SK-N-SH treated with all-trans-retinoic acid at 6 μM for 48 hours (cell line): Measurements from ENCODE around the gene RELT.

Source experiments
- ATAC-seq: fragments of 200-7000 bp; cut with Tn5 transposase; 3 replicates; pipeline ENCODE4 v1.9.1; 2020; ENCODE audit warnings: mild to moderate bottlenecking, moderate library complexity
- ARNTL ChIP-seq: fragments of 450-650 bp; formaldehyde crosslinking; IDR thresholded peaks from 2 replicates; pipeline ENCODE4 v1.5.0; 2020; ENCODE audit warnings: low read depth, mild to moderate bottlenecking, moderate library complexity, borderline replicate concordance
- BACH2 ChIP-seq: fragments of 250-450 bp; sonication (Bioruptor Pico); IDR thresholded peaks from 2 replicates; pipeline ENCODE4 v1.9.0; 2021; ENCODE audit warnings: mild to moderate bottlenecking, borderline replicate concordance
- CSDC2 ChIP-seq: fragments of 250-450 bp; sonication (Bioruptor Pico); IDR thresholded peaks from 2 replicates; pipeline ENCODE4 v1.5.0; 2020; ENCODE audit warnings: mild to moderate bottlenecking, moderate library complexity
- ESRRG ChIP-seq: fragments of 250-450 bp; sonication (Bioruptor Pico); IDR thresholded peaks from 2 replicates; pipeline ENCODE4 v1.6.1; 2021; ENCODE audit warnings: mild to moderate bottlenecking
- GLIS3 ChIP-seq: fragments of 250-450 bp; sonication (Bioruptor Pico); IDR thresholded peaks from 2 replicates; pipeline ENCODE4 v1.5.0; 2020; ENCODE audit warnings: mild to moderate bottlenecking, moderate library complexity
- ISL1 ChIP-seq: fragments of 250-450 bp; sonication (Bioruptor Pico); IDR thresholded peaks from 2 replicates; pipeline ENCODE4 v2.1.2; 2022; ENCODE audit warnings: mild to moderate bottlenecking, moderate library complexity
- OSR1 ChIP-seq: fragments of 250-450 bp; sonication (Bioruptor Pico); IDR thresholded peaks from 2 replicates; pipeline ENCODE4 v1.8.0; 2022; ENCODE audit warnings: moderate library complexity, mild to moderate bottlenecking, inconsistent platforms
- PPARA ChIP-seq: fragments of 250-450 bp; sonication (Bioruptor Pico); IDR thresholded peaks from 2 replicates; pipeline ENCODE4 v1.5.0; 2020; ENCODE audit warnings: mild to moderate bottlenecking, borderline replicate concordance
- RARB ChIP-seq: fragments of 250-450 bp; sonication (Bioruptor Pico); IDR thresholded peaks from 2 replicates; pipeline ENCODE4 v1.8.0; 2021; ENCODE audit warnings: mild to moderate bottlenecking, moderate library complexity
- TCF4 ChIP-seq: fragments of 250-450 bp; sonication (Bioruptor Pico); IDR thresholded peaks from 2 replicates; pipeline ENCODE4 v1.8.0; 2021; ENCODE audit warnings: mild to moderate bottlenecking, moderate library complexity, borderline replicate concordance
- TOX ChIP-seq: fragments of 250-450 bp; sonication (Bioruptor Pico); IDR thresholded peaks from 2 replicates; pipeline ENCODE4 v1.8.0; 2021; ENCODE audit warnings: mild to moderate bottlenecking, moderate library complexity, borderline replicate concordance
- ZC3H10 ChIP-seq: fragments of 250-450 bp; sonication (Bioruptor Pico); IDR thresholded peaks from 2 replicates; pipeline ENCODE4 v1.5.1; 2021; ENCODE audit warnings: mild to moderate bottlenecking, moderate library complexity
- ZFP3 ChIP-seq: fragments of 250-450 bp; sonication (Bioruptor Pico); IDR thresholded peaks from 2 replicates; pipeline ENCODE4 v1.5.0; 2020; ENCODE audit warnings: mild to moderate bottlenecking, moderate library complexity
- ZNF565 ChIP-seq: fragments of 450-650 bp; formaldehyde crosslinking; conservative IDR thresholded peaks from 2 replicates; pipeline ENCODE4 v1.5.0; 2020; ENCODE audit warnings: low read depth, mild to moderate bottlenecking, moderate library complexity
- ZNF70 ChIP-seq: fragments of 450-650 bp; formaldehyde crosslinking; IDR thresholded peaks from 2 replicates; pipeline ENCODE4 v1.5.0; 2020; ENCODE audit warnings: mild to moderate bottlenecking, moderate library complexity
- TF ChIP-seq, protein P1 (sequence below): fragments of 250-450 bp; sonication (Bioruptor Pico); IDR thresholded peaks from 2 replicates; pipeline ENCODE4 v1.5.1; 2021; ENCODE audit warnings: mild to moderate bottlenecking, moderate library complexity
- TF ChIP-seq, protein P2 (sequence below): fragments of 250-450 bp; sonication (Bioruptor Pico); IDR thresholded peaks from 2 replicates; pipeline ENCODE4 v1.8.0; 2020; ENCODE audit warnings: mild to moderate bottlenecking, moderate library complexity, borderline replicate concordance
- TF ChIP-seq, protein P3 (sequence below): fragments of 250-450 bp; sonication (Bioruptor Pico); IDR thresholded peaks from 2 replicates; pipeline ENCODE4 v1.5.1; 2020; ENCODE audit warnings: low read depth, mild to moderate bottlenecking, moderate library complexity
- TF ChIP-seq, protein P4 (sequence below): fragments of 250-450 bp; sonication (Bioruptor Pico); IDR thresholded peaks from 2 replicates; pipeline ENCODE4 v1.8.0; 2021; ENCODE audit warnings: low read depth, mild to moderate bottlenecking, moderate library complexity, borderline replicate concordance

Gene RELT

DNA sequence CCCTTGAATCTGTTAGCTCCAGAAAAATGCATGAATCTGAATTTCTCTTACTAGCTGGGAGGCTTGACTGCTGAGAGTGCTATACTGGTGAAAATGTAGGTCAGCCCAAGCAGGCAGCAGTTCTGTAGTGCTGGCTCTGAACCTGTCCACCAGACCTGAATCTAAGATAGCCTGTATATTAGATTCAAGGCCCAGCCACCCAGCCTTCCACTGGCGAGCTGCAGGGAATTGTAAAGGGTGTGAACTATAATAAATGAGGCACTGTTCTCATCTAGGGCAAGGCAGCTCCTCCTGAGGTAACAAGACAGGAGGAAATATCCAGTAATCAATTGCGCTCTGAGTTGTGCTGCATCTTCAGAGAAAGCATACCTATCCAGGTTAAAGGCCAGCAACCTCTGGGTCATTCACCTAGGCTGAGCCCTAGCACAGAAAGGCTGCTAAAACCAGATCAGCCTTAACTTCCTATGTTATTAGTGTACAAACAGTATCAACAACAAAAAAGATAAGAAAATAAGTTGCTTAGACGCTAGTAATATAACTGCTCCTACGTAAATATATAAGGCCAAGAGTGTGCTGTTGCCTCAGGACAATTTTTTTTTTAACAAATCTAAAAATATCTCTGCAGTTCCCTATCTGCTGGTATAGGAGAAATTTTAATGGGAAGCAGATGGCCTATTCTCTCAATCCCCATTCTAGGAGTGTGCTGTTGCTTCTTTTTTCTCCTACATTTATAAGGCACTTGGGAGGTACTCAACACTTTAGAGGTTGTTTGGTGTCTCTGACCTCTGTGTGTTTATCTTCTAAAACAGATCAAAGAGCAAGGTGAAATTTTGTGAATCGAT, 63.0 kb downstream of the RELT start:
- peak; percentile 93 for ATAC-seq
- TF ChIP-seq TOX (CRISPR knock-in tag), result no peak
- TF ChIP-seq ZC3H10 (CRISPR knock-in tag), result no peak
- TF ChIP-seq RARB (CRISPR knock-in tag), result no peak
- peak; percentile 90 for TF ChIP-seq TCF4 (CRISPR knock-in tag)
- no peak for TF ChIP-seq ESRRG
- no peak for TF ChIP-seq OSR1
- TF ChIP-seq GLIS3 (CRISPR knock-in tag), result no peak
- no peak for TF ChIP-seq ISL1 (CRISPR knock-in tag)
- no peak for TF ChIP-seq BACH2 (CRISPR knock-in tag)
- TF ChIP-seq, protein P1, sequence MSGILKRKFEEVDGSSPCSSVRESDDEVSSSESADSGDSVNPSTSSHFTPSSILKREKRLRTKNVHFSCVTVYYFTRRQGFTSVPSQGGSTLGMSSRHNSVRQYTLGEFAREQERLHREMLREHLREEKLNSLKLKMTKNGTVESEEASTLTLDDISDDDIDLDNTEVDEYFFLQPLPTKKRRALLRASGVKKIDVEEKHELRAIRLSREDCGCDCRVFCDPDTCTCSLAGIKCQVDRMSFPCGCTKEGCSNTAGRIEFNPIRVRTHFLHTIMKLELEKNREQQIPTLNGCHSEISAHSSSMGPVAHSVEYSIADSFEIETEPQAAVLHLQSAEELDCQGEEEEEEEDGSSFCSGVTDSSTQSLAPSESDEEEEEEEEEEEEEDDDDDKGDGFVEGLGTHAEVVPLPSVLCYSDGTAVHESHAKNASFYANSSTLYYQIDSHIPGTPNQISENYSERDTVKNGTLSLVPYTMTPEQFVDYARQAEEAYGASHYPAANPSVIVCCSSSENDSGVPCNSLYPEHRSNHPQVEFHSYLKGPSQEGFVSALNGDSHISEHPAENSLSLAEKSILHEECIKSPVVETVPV (CRISPR knock-in tag), result no peak
- TF ChIP-seq ZFP3 (CRISPR knock-in tag), result no peak
- TF ChIP-seq, protein P2, sequence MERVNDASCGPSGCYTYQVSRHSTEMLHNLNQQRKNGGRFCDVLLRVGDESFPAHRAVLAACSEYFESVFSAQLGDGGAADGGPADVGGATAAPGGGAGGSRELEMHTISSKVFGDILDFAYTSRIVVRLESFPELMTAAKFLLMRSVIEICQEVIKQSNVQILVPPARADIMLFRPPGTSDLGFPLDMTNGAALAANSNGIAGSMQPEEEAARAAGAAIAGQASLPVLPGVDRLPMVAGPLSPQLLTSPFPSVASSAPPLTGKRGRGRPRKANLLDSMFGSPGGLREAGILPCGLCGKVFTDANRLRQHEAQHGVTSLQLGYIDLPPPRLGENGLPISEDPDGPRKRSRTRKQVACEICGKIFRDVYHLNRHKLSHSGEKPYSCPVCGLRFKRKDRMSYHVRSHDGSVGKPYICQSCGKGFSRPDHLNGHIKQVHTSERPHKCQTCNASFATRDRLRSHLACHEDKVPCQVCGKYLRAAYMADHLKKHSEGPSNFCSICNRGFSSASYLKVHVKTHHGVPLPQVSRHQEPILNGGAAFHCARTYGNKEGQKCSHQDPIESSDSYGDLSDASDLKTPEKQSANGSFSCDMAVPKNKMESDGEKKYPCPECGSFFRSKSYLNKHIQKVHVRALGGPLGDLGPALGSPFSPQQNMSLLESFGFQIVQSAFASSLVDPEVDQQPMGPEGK (CRISPR knock-in tag), result no peak
- TF ChIP-seq CSDC2 (CRISPR knock-in tag), result no peak
- TF ChIP-seq ZNF565 (CRISPR knock-in tag), result no peak
- TF ChIP-seq, protein P3, sequence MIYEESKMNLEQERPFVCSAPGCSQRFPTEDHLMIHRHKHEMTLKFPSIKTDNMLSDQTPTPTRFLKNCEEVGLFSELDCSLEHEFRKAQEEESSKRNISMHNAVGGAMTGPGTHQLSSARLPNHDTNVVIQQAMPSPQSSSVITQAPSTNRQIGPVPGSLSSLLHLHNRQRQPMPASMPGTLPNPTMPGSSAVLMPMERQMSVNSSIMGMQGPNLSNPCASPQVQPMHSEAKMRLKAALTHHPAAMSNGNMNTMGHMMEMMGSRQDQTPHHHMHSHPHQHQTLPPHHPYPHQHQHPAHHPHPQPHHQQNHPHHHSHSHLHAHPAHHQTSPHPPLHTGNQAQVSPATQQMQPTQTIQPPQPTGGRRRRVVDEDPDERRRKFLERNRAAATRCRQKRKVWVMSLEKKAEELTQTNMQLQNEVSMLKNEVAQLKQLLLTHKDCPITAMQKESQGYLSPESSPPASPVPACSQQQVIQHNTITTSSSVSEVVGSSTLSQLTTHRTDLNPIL (CRISPR knock-in tag), result 0 out of 2 replicates have a peak, but pooled peaks have one; percentile 2
- TF ChIP-seq ZNF70 (CRISPR knock-in tag), result no peak
- no peak for TF ChIP-seq ARNTL
- TF ChIP-seq, protein P4, sequence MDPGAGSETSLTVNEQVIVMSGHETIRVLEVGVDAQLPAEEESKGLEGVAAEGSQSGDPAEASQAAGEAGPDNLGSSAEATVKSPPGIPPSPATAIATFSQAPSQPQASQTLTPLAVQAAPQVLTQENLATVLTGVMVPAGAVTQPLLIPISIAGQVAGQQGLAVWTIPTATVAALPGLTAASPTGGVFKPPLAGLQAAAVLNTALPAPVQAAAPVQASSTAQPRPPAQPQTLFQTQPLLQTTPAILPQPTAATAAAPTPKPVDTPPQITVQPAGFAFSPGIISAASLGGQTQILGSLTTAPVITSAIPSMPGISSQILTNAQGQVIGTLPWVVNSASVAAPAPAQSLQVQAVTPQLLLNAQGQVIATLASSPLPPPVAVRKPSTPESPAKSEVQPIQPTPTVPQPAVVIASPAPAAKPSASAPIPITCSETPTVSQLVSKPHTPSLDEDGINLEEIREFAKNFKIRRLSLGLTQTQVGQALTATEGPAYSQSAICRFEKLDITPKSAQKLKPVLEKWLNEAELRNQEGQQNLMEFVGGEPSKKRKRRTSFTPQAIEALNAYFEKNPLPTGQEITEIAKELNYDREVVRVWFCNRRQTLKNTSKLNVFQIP (CRISPR knock-in tag), result no peak
- TF ChIP-seq, all 23 proteins: peak for 2

DNA sequence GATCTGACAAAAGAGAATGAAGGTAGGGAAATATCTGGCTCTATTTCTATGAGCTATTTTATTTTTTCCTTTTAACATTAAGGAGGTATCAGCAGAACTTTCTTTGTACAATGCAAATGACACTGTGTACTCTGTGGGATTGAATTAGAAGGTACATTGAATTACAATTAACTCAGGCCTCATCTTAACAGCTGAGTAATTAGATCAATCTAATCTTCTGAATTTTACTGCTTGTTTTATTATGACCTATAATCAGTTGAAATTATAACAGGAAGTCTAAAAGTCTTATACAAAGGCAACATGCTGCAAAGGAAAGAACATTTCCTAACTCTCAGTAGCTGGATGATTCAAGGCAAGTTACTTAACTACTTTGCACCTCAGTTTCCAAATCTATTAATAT, 69.8 kb downstream of the RELT start:
- TF ChIP-seq BACH2 (CRISPR knock-in tag), result no peak
- peak; percentile 53; the same call in 1 of the 2 replicates for TF ChIP-seq TCF4 (CRISPR knock-in tag)
- 0 out of 2 replicates have a peak, but pooled peaks have one; percentile 11 for TF ChIP-seq ISL1 (CRISPR knock-in tag)
- no peak for ATAC-seq

GRCh38 chr11:73446766-73447165, 70.6 kb downstream of the RELT start:
- no peak for TF ChIP-seq PPARA (CRISPR knock-in tag)
- TF ChIP-seq, protein P3 (CRISPR knock-in tag), result no peak
- TF ChIP-seq ARNTL, result no peak
- no peak for TF ChIP-seq BACH2 (CRISPR knock-in tag)
- no peak for TF ChIP-seq ISL1 (CRISPR knock-in tag)
- TF ChIP-seq, protein P2 (CRISPR knock-in tag), result no peak
- no peak for TF ChIP-seq RARB (CRISPR knock-in tag)
- no peak for TF ChIP-seq GLIS3 (CRISPR knock-in tag)
- TF ChIP-seq OSR1, result no peak
- no peak for TF ChIP-seq ZC3H10 (CRISPR knock-in tag)
- no peak for TF ChIP-seq ESRRG
- ATAC-seq, result no peak
